ENCODE measurements around the gene LTBP3.

LTBP3 gene

DNA sequence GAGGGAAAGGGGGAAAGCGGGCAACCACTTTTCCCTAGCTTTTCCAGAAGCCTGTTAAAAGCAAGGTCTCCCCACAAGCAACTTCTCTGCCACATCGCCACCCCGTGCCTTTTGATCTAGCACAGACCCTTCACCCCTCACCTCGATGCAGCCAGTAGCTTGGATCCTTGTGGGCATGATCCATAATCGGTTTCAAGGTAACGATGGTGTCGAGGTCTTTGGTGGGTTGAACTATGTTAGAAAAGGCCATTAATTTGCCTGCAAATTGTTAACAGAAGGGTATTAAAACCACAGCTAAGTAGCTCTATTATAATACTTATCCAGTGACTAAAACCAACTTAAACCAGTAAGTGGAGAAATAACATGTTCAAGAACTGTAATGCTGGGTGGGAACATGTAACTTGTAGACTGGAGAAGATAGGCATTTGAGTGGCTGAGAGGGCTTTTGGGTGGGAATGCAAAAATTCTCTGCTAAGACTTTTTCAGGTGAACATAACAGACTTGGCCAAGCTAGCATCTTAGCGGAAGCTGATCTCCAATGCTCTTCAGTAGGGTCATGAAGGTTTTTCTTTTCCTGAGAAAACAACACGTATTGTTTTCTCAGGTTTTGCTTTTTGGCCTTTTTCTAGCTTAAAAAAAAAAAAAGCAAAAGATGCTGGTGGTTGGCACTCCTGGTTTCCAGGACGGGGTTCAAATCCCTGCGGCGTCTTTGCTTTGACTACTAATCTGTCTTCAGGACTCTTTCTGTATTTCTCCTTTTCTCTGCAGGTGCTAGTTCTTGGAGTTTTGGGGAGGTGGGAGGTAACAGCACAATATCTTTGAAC, 52.5 kb downstream of the LTBP3 start:
- DNase-seq = no peak

DNA sequence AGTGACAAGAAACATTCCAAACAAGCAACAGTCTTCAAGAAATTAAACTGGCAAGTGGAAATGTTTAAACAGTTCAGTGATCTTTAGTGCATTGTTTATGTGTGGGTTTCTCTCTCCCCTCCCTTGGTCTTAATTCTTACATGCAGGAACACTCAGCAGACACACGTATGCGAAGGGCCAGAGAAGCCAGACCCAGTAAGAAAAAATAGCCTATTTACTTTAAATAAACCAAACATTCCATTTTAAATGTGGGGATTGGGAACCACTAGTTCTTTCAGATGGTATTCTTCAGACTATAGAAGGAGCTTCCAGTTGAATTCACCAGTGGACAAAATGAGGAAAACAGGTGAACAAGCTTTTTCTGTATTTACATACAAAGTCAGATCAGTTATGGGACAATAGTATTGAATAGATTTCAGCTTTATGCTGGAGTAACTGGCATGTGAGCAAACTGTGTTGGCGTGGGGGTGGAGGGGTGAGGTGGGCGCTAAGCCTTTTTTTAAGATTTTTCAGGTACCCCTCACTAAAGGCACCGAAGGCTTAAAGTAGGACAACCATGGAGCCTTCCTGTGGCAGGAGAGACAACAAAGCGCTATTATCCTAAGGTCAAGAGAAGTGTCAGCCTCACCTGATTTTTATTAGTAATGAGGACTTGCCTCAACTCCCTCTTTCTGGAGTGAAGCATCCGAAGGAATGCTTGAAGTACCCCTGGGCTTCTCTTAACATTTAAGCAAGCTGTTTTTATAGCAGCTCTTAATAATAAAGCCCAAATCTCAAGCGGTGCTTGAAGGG, 53.3 kb downstream of the LTBP3 start:
- no peak for DNase-seq

GRCh38 chr11:65503949-65504673, 54.0 kb downstream of the LTBP3 start:
- no peak for DNase-seq

DNA sequence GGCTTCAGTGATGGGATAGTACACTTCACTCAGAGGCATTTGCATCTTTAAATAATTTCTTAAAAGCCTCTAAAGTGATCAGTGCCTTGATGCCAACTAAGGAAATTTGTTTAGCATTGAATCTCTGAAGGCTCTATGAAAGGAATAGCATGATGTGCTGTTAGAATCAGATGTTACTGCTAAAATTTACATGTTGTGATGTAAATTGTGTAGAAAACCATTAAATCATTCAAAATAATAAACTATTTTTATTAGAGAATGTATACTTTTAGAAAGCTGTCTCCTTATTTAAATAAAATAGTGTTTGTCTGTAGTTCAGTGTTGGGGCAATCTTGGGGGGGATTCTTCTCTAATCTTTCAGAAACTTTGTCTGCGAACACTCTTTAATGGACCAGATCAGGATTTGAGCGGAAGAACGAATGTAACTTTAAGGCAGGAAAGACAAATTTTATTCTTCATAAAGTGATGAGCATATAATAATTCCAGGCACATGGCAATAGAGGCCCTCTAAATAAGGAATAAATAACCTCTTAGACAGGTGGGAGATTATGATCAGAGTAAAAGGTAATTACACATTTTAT, 54.7 kb downstream of the LTBP3 start:
- DNase-seq = no peak

DNA sequence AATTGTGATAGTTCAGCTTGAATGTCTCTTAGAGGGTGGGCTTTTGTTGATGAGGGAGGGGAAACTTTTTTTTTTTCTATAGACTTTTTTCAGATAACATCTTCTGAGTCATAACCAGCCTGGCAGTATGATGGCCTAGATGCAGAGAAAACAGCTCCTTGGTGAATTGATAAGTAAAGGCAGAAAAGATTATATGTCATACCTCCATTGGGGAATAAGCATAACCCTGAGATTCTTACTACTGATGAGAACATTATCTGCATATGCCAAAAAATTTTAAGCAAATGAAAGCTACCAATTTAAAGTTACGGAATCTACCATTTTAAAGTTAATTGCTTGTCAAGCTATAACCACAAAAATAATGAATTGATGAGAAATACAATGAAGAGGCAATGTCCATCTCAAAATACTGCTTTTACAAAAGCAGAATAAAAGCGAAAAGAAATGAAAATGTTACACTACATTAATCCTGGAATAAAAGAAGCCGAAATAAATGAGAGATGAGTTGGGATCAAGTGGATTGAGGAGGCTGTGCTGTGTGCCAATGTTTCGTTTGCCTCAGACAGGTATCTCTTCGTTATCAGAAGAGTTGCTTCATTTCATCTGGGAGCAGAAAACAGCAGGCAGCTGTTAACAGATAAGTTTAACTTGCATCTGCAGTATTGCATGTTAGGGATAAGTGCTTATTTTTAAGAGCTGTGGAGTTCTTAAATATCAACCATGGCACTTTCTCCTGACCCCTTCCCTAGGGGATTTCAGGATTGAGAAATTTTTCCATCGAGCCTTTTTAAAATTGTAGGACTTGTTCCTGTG, 55.4 kb downstream of the LTBP3 start:
- peak in 1 of 2 experiments; percentile 24 for DNase-seq

DNA sequence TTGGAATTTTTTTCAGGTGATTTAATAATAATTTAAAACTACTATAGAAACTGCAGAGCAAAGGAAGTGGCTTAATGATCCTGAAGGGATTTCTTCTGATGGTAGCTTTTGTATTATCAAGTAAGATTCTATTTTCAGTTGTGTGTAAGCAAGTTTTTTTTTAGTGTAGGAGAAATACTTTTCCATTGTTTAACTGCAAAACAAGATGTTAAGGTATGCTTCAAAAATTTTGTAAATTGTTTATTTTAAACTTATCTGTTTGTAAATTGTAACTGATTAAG, 55.9 kb downstream of the LTBP3 start:
- no peak for DNase-seq

GRCh38 chr11:65501472-65502273, 56.5 kb downstream of the LTBP3 start:
- DNase-seq = peak; percentile 25 to 43

DNA sequence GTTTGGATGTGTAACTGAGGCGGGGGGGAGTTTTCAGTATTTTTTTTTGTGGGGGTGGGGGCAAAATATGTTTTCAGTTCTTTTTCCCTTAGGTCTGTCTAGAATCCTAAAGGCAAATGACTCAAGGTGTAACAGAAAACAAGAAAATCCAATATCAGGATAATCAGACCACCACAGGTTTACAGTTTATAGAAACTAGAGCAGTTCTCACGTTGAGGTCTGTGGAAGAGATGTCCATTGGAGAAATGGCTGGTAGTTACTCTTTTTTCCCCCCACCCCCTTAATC, 57.0 kb downstream of the LTBP3 start:
- peak in 1 of 2 experiments; percentile 32 for DNase-seq

- DNase-seq = peak in 1 of 2 experiments; percentile 46
These were observed 57.6 kb downstream of the LTBP3 start for GRCh38 chr11:65500387-65501185.

GRCh38 chr11:65499713-65500386, 58.3 kb downstream of the LTBP3 start:
- DNase-seq = peak in 1 of 2 experiments; percentile 46

DNA sequence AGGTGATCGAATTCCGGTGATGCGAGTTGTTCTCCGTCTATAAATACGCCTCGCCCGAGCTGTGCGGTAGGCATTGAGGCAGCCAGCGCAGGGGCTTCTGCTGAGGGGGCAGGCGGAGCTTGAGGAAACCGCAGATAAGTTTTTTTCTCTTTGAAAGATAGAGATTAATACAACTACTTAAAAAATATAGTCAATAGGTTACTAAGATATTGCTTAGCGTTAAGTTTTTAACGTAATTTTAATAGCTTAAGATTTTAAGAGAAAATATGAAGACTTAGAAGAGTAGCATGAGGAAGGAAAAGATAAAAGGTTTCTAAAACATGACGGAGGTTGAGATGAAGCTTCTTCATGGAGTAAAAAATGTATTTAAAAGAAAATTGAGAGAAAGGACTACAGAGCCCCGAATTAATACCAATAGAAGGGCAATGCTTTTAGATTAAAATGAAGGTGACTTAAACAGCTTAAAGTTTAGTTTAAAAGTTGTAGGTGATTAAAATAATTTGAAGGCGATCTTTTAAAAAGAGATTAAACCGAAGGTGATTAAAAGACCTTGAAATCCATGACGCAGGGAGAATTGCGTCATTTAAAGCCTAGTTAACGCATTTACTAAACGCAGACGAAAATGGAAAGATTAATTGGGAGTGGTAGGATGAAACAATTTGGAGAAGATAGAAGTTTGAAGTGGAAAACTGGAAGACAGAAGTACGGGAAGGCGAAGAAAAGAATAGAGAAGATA, 59.0 kb downstream of the LTBP3 start, which contains the start of gene MALAT1:
MALAT1 (plus strand) TSS at position 69 of the 736 bp plus-strand sequence.
- DNase-seq = peak; percentile 74 to 91

GRCh38 chr11:65498727-65498976, 59.5 kb downstream of the LTBP3 start:
- DNase-seq = no peak

- peak; percentile 62 to 65 for DNase-seq
These were observed 60.0 kb downstream of the LTBP3 start for GRCh38 chr11:65498042-65498726.

DNA sequence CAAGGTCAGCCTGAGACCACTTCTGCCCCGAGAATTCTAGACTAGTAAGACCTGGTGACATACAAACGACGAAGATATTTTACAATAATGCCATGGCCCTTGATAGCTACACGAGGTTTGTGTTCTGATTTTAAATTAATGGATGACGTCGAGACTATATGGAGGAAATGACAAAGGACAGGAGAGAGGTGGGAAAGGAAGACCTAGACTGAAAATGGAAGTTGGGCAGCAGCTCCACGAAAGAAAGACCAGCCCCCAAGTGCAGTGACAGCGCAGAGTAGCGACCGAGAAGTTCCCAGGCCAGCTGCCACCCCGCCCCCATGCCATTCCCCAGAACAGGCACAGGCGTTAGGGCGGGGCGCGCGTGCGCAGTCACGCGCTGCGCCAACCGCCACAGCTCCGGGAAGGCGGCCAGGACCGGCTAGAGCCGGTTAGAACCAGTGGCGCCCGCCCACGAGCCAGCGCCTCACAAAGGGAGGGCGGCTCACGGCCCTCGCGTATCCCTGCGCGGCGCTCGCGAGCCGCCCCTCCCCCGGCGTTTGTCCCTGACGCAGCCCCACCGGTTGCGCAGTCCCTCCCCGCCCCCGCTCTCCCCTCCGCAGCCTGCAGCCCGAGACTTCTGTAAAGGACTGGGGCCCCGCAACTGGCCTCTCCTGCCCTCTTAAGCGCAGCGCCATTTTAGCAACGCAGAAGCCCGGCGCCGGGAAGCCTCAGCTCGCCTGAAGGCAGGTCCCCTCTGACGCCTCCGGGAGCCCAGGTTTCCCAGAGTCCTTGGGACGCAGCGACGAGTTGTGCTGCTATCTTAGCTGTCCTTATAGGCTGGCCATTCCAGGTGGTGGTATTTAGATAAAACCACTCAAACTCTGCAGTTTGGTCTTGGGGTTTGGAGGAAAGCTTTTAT, 60.8 kb downstream of the LTBP3 start:
- peak; percentile 94 for DNase-seq

DNA sequence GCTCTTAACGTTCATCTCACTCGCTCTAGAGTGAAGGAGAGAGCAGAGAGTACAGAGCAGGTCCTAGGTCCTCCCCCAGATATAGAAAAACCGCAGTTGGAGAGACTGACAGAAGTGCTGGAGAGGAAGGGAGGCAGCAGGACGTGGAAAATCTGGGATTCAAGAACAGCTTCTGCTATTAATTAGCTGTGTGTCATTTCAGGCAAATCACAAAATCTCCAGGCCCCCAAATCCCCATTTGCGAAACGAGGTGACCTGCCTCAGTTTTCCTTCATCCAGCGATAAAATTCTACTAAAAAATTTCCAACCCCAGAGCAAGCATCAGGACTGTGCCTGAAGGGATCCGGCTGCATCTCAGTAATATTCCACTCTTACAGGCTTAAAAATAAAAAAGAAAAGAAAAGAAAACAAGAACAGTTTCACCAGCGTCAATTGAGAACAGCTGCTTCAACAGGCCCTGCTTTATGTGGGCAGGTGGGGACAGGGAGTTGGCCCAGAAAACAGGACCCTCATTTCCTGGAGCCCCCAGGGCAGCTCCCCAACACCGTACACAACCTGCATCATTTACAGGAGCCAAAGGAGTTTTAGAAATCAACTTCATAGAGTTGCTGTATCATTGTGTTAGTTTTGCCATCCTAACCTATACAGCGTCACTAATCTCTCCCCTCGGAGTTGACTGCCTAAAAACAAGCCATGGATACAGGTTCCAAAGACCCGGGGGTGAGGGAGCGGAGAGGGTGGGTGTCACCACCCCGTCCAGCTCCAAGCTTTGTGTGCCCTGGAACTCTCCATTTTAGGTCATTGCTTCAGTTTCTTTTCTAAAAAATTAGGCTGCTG, 61.6 kb downstream of the LTBP3 start:
- no peak for DNase-seq

- DNase-seq = no peak
These were observed 64.6 kb downstream of the LTBP3 start for GRCh38 chr11:65493367-65494176.

Measured in AML-193 (cell line).